GM19467 (cell line): ENCODE measurements around the gene RBM27.
"Not testable (repeated sequence)": the region's sequence is repeated elsewhere in the genome, so short reads cannot be mapped to it uniquely, and the experiment has no call there.

ENCODE experiments used
- ATAC-seq: cut with Tn5 transposase; IDR thresholded peaks from one replicate; pipeline ENCODE4 v1.9.1; 2021; ENCODE audit warnings: mild to moderate bottlenecking, moderate library complexity; ENCODE audit not compliant: unreplicated experiment

RBM27 gene

GRCh38 chr5:146206257-146206656 lies 2.9 kb downstream of the RBM27 start:
- no peak for ATAC-seq

- no peak for ATAC-seq
Observed at GRCh38 chr5:146208916-146209522, 5.6 kb downstream of the RBM27 start.

- no peak for ATAC-seq
Observed at GRCh38 chr5:146209714-146210113, 6.3 kb downstream of the RBM27 start.

- not testable (repeated sequence) for ATAC-seq
Observed at GRCh38 chr5:146210810-146211209, 7.4 kb downstream of the RBM27 start.

GRCh38 chr5:146213210-146213826 lies 9.9 kb downstream of the RBM27 start:
- no peak for ATAC-seq

GRCh38 chr5:146214881-146215280 lies 11.5 kb downstream of the RBM27 start:
- ATAC-seq: not testable (repeated sequence)

GRCh38 chr5:146218168-146218567 lies 14.8 kb downstream of the RBM27 start:
- ATAC-seq: no peak

- no peak for ATAC-seq
Observed at GRCh38 chr5:146219243-146219642, 15.8 kb downstream of the RBM27 start.

- no peak for ATAC-seq
Observed at GRCh38 chr5:146221234-146221633, 17.8 kb downstream of the RBM27 start.

- no peak for ATAC-seq
Observed at GRCh38 chr5:146222005-146222404, 18.6 kb downstream of the RBM27 start.

GRCh38 chr5:146223179-146223578 lies 19.8 kb downstream of the RBM27 start:
- no peak for ATAC-seq

GRCh38 chr5:146229222-146229621 lies 25.8 kb downstream of the RBM27 start:
- no peak for ATAC-seq

- no peak for ATAC-seq
Observed at GRCh38 chr5:146232223-146232622, 28.8 kb downstream of the RBM27 start.

GRCh38 chr5:146233441-146233840 lies 30.0 kb downstream of the RBM27 start:
- no peak for ATAC-seq

- ATAC-seq: peak; percentile 64
Observed at GRCh38 chr5:146238973-146239372, 35.6 kb downstream of the RBM27 start.

GRCh38 chr5:146240951-146241350 lies 37.5 kb downstream of the RBM27 start:
- no peak for ATAC-seq

GRCh38 chr5:146243247-146243646 lies 39.8 kb downstream of the RBM27 start:
- ATAC-seq: no peak

GRCh38 chr5:146248561-146248960 lies 45.2 kb downstream of the RBM27 start:
- no peak for ATAC-seq

GRCh38 chr5:146249801-146250200 lies 46.4 kb downstream of the RBM27 start:
- ATAC-seq: no peak
